Uterus (tissue), 2 donors: ENCODE measurements around the gene ZBTB18.

ENCODE experiments used
- POLR2A ChIP-seq, 2 donors: fragments of 450-650 bp; IDR thresholded peaks; one replicate each; pipeline ENCODE4 v1.6.1; 2016; ENCODE audit warnings: antibody characterized with exemption in 2 of 2, mild to moderate bottlenecking in 1 of 2, moderate library complexity in 1 of 2
- TF ChIP-seq, protein P1 (sequence below), 4 experiments: fragments of 200-600 bp in 2 of 4; fragments of 450-650 bp in 2 of 4; sonication (generic) in 2 of 4; IDR thresholded peaks; one replicate each; pipeline ENCODE4 v1.5.1; 2016 to 2019; ENCODE audit warnings: antibody characterized with exemption in 4 of 4, mild to moderate bottlenecking in 2 of 4, moderate library complexity in 1 of 4

DNA sequence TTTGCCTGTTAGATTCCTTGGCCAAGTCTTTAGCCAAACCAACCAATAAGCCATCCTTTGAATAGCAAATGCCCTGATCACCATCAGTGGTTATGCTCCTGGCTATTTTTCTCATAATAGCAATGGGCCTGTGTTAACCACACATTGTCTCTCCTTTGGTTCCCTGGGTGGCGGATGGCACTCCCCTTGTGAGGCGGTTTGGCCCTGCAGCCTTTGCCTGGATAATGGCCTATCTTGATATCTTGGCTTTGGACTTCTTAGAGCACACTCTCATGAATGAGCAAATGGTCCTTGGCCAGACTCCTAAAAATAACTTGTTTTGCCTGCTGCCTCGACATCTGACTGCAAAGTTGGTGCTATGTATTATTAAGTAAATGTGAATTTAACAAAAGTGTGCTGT lies 22.4 kb upstream of the ZBTB18 start:
- TF ChIP-seq, protein P1, sequence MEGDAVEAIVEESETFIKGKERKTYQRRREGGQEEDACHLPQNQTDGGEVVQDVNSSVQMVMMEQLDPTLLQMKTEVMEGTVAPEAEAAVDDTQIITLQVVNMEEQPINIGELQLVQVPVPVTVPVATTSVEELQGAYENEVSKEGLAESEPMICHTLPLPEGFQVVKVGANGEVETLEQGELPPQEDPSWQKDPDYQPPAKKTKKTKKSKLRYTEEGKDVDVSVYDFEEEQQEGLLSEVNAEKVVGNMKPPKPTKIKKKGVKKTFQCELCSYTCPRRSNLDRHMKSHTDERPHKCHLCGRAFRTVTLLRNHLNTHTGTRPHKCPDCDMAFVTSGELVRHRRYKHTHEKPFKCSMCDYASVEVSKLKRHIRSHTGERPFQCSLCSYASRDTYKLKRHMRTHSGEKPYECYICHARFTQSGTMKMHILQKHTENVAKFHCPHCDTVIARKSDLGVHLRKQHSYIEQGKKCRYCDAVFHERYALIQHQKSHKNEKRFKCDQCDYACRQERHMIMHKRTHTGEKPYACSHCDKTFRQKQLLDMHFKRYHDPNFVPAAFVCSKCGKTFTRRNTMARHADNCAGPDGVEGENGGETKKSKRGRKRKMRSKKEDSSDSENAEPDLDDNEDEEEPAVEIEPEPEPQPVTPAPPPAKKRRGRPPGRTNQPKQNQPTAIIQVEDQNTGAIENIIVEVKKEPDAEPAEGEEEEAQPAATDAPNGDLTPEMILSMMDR (IDR thresholded peaks at IDR 0.05) = no peak
- no peak for TF ChIP-seq POLR2A (IDR thresholded peaks at IDR 0.05)
